Measurements from ENCODE around the gene MGAT5B. TPM values are rescaled to one million over a fixed set of nuclear protein-coding genes. Genes with fewer than 3 reads are reported as not detected.

The MGAT5B gene
- total RNA-seq, 1 donor from 2014 or later = 7.4 TPM

GRCh38 chr17:76924345-76925342, 56.4 kb downstream of the MGAT5B start:
- H3K27ac Mint-ChIP-seq = no peak overlapping the region
- no peak for DNase-seq
- no peak for ATAC-seq (ENCODE audit: low read depth)
- no peak for TF ChIP-seq CTCF (IDR thresholded peaks at IDR 0.05)
- no peaks in the 10 kb centered on the region for H3K9me3 Mint-ChIP-seq
- H3K36me3 Mint-ChIP-seq (ENCODE audit: low read depth) = no peaks in the 10 kb centered on the region
- H3K4me3 Mint-ChIP-seq = no peak overlapping the region
- peaks cover 15% of the 10 kb centered on the region for H3K27me3 Mint-ChIP-seq
- ChIA-PET POLR2A (no interaction called here), CTCF (no interaction called here)
- intact Hi-C loops (cut with micrococcal nuclease) = no loop called here
- no peaks in the 10 kb centered on the region for H3K4me1 Mint-ChIP-seq

- ChIA-PET CTCF (no interaction called here), POLR2A (no interaction called here)
- intact Hi-C loops (cut with micrococcal nuclease) = no loop called here
- ATAC-seq (ENCODE audit: low read depth) = no peak
- TF ChIP-seq CTCF (IDR thresholded peaks at IDR 0.05) = no peak
- DNase-seq = no peak
- Mint-ChIP-seq H3K36me3 (ENCODE audit: low read depth) (no peaks in the 10 kb centered on the region), H3K9me3 (no peaks in the 10 kb centered on the region), H3K27ac (no peak overlapping the region), H3K4me1 (no peaks in the 10 kb centered on the region), H3K4me3 (no peak overlapping the region), H3K27me3 (peaks cover 13% of the 10 kb centered on the region)
These were observed 57.3 kb downstream of the MGAT5B start for GRCh38 chr17:76925441-76925891.

GRCh38 chr17:76926237-76926866, 58.1 kb downstream of the MGAT5B start:
- H3K4me1 Mint-ChIP-seq = no peaks in the 10 kb centered on the region
- CTCF ChIA-PET = no interaction called here
- no peaks in the 10 kb centered on the region for H3K9me3 Mint-ChIP-seq

GRCh38 chr17:76927577-76927976, 59.4 kb downstream of the MGAT5B start:
- no peaks in the 10 kb centered on the region for H3K36me3 Mint-ChIP-seq (ENCODE audit: low read depth)
- H3K4me1 Mint-ChIP-seq = no peaks in the 10 kb centered on the region
- peaks cover 12% of the 10 kb centered on the region for H3K27me3 Mint-ChIP-seq
- ChIA-PET POLR2A (no interaction called here), CTCF (no interaction called here)
- DNase-seq = no peak
- ATAC-seq (ENCODE audit: low read depth) = no peak
- no peak for TF ChIP-seq CTCF (IDR thresholded peaks at IDR 0.05)
- intact Hi-C loops (cut with micrococcal nuclease) = no loop called here
- H3K9me3 Mint-ChIP-seq = no peaks in the 10 kb centered on the region
- no peak overlapping the region for H3K27ac Mint-ChIP-seq
- no peak overlapping the region for H3K4me3 Mint-ChIP-seq

More at GRCh38 chr17:76926237-76926866, 58.1 kb downstream of the MGAT5B start:
- no peaks in the 10 kb centered on the region for H3K36me3 Mint-ChIP-seq (ENCODE audit: low read depth)
- POLR2A ChIA-PET = no interaction called here
- intact Hi-C loops (cut with micrococcal nuclease) = no loop called here
- TF ChIP-seq CTCF (IDR thresholded peaks at IDR 0.05) = no peak
- H3K27me3 Mint-ChIP-seq = peaks cover 10% of the 10 kb centered on the region
- no peak overlapping the region for H3K27ac Mint-ChIP-seq
- DNase-seq (no peak), ATAC-seq (ENCODE audit: low read depth) (no peak)
- H3K4me3 Mint-ChIP-seq = no peak overlapping the region

- H3K27ac Mint-ChIP-seq = no peak overlapping the region
- H3K4me1 Mint-ChIP-seq = no peaks in the 10 kb centered on the region
- ChIA-PET CTCF (no interaction called here), POLR2A (interaction anchor here (0.5 kb wide), 1 partner anchor 73 kb away, joined by 5 read pairs; no protein-coding TSS in a partner anchor)
- peaks cover 12% of the 10 kb centered on the region for H3K27me3 Mint-ChIP-seq
- no peaks in the 10 kb centered on the region for H3K36me3 Mint-ChIP-seq (ENCODE audit: low read depth)
- DNase-seq (no peak), ATAC-seq (ENCODE audit: low read depth) (no peak)
- no peak for TF ChIP-seq CTCF (IDR thresholded peaks at IDR 0.05)
- intact Hi-C loops (cut with micrococcal nuclease) = no loop called here
- no peak overlapping the region for H3K4me3 Mint-ChIP-seq
- H3K9me3 Mint-ChIP-seq = no peaks in the 10 kb centered on the region
These were observed 59.8 kb downstream of the MGAT5B start for GRCh38 chr17:76927982-76928381.

All from activated B cell treated with CpG ODN at 0.5 μM for 24 hours (primary cell).